ENCODE data around the gene CCL27. TPM values are rescaled to one million over a fixed set of nuclear protein-coding genes. Genes with fewer than 3 reads are reported as not detected.
A peak's percentile ranks its signal among the peaks of the same experiment; 100 is the strongest.

The CCL27 gene
- total RNA-seq, 1 donor from 2014 or later: 1.1 TPM

GRCh38 chr9:34675048-34675714 is 12.7 kb upstream of the CCL27 start:
- no peaks in the 10 kb centered on the region for H3K4me1 Mint-ChIP-seq (ENCODE audit: unreplicated experiment)
- no peak for DNase-seq (ENCODE audit: extremely low spot score, unreplicated experiment)
- H3K36me3 Mint-ChIP-seq: peaks cover 5% of the 10 kb centered on the region
- H3K27me3 Mint-ChIP-seq: no peaks in the 10 kb centered on the region
- TF ChIP-seq, protein P1, sequence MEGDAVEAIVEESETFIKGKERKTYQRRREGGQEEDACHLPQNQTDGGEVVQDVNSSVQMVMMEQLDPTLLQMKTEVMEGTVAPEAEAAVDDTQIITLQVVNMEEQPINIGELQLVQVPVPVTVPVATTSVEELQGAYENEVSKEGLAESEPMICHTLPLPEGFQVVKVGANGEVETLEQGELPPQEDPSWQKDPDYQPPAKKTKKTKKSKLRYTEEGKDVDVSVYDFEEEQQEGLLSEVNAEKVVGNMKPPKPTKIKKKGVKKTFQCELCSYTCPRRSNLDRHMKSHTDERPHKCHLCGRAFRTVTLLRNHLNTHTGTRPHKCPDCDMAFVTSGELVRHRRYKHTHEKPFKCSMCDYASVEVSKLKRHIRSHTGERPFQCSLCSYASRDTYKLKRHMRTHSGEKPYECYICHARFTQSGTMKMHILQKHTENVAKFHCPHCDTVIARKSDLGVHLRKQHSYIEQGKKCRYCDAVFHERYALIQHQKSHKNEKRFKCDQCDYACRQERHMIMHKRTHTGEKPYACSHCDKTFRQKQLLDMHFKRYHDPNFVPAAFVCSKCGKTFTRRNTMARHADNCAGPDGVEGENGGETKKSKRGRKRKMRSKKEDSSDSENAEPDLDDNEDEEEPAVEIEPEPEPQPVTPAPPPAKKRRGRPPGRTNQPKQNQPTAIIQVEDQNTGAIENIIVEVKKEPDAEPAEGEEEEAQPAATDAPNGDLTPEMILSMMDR (conservative IDR thresholded peaks at IDR 0.05): peak; percentile 80
- no peak overlapping the region for H3K4me3 Mint-ChIP-seq
- H3K9me3 Mint-ChIP-seq: no peaks in the 10 kb centered on the region
- H3K27ac Mint-ChIP-seq: peak overlapping the region; percentile 64

- TF ChIP-seq, protein P1 (conservative IDR thresholded peaks at IDR 0.05): no peak
- Mint-ChIP-seq H3K27ac (peak overlapping the region; percentile 64), H3K4me3 (no peak overlapping the region)
Observed at GRCh38 chr9:34674440-34674839, 12.0 kb upstream of the CCL27 start.

DNA sequence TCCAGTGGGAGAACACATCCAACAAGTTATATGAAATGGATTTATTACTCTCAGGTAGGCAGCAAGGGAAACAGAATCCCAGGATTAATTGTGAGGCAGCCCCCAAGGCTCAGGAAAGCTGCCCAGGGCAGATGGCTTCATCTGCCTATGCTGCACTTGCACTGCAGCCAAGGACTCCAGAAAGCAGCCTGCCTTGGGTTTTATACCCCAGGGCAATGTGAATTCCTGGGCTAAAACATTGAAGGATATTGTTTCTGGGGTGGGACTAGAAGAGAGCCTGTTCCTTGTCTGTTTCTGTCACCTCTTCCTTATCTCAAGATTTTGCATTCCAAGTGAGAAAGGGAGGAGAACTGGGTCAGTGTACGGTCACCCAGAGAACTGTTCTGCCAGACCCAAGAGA is 8.8 kb upstream of the CCL27 start:
- H3K9me3 Mint-ChIP-seq: peaks cover 4% of the 10 kb centered on the region

More at GRCh38 chr9:34674440-34674839, 12.0 kb upstream of the CCL27 start:
- Mint-ChIP-seq H3K4me1 (ENCODE audit: unreplicated experiment) (no peaks in the 10 kb centered on the region), H3K9me3 (peaks cover 4% of the 10 kb centered on the region), H3K27me3 (no peaks in the 10 kb centered on the region), H3K36me3 (peaks cover 9% of the 10 kb centered on the region)
- DNase-seq (ENCODE audit: extremely low spot score, unreplicated experiment): no peak

DNA sequence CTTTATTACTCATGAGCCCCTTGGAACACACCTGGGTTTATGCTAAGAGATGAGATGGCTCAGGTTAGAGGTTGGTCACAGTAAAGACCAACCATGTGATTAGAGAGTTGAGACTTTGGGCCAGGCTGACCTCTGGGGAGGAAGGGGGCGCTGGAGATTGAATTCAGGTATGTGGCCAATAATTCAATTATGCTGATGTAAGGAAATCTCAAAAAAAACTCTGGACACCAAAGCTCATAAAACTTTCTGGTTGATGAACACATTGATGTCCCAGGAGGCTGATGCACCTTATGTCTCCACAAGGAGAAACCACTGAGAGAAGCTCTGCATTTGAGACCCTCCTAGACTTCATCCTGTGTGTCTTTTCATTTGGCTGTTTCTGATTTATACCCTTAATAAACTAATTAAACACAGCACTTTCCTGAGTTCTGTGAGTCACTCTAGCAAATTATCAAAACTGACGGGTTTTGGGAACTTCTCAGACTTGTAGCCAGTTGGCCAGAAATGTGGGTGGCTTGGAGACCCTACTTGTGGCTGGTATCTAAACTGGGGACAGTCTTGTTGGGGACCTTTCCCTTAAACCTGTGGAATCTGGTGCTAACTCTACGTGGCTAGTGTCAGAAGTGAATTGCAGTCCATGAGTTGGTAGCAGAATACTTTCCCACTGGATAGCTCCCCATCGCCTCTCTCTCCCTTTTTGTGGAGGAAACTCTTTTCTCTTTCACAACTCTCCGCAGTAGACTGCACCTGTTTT is 7.5 kb upstream of the CCL27 start:
- H3K27ac Mint-ChIP-seq: no peak overlapping the region
- H3K4me3 Mint-ChIP-seq: no peak overlapping the region
- no peaks in the 10 kb centered on the region for H3K4me1 Mint-ChIP-seq (ENCODE audit: unreplicated experiment)

More for the DNA sequence above, 8.8 kb upstream of the CCL27 start:
- no peaks in the 10 kb centered on the region for H3K4me1 Mint-ChIP-seq (ENCODE audit: unreplicated experiment)
- H3K27me3 Mint-ChIP-seq: no peaks in the 10 kb centered on the region
- no peak overlapping the region for H3K27ac Mint-ChIP-seq
- H3K36me3 Mint-ChIP-seq: peaks cover 18% of the 10 kb centered on the region
- H3K4me3 Mint-ChIP-seq: no peak overlapping the region
- TF ChIP-seq, protein P1 (conservative IDR thresholded peaks at IDR 0.05): no peak
- no peak for DNase-seq (ENCODE audit: extremely low spot score, unreplicated experiment)

DNA sequence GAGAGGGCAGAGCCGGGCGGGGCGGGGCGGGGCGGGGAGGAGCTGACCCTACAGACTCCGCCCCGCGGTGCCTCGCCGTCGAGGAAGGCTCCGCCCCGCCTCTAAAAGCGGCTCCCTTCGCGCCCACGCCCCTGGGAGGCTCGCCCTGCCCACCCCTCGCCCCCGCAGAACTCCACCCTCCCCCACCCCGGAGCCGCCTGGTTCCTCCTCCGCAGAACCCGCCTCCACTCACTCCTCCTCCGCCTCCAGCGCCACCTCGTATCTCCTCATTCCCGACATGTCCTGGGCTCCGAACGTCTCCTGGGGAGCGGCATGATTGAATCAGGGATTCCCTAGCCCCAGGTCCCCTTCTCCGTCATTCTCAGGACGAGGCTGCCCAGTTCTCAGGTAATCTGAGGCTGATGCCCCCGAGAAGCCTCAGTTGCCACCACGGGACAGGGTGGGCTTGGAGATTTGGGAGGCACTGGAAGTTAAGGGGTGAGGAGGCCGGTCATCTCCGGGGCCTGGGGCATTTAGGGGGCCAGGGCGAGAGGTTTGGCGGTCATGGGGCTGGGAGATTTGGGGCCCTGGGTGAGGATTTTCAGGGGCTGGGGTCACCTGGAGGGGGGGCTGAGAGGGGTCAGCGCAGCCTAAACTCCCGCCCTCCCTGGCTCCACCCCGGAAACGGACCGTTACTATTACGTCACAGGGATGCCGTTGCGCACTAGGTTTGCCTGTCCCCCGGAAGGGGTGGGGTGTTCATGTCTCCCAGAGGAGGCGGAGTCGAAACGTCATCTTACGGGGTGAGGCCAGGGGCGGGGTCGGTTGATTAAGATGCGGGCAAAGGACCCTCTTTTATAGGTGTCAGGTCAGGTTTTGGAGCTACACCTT is 3.2 kb upstream of the CCL27 start:
- DNase-seq (ENCODE audit: extremely low spot score, unreplicated experiment): peak; percentile 90
- Mint-ChIP-seq H3K9me3 (peaks cover 4% of the 10 kb centered on the region), H3K4me3 (peak overlapping the region; percentile 96), H3K27me3 (no peaks in the 10 kb centered on the region), H3K4me1 (ENCODE audit: unreplicated experiment) (peaks cover 9% of the 10 kb centered on the region), H3K36me3 (peaks cover 19% of the 10 kb centered on the region), H3K27ac (peak overlapping the region; percentile 98)
- TF ChIP-seq, protein P1 (conservative IDR thresholded peaks at IDR 0.05): no peak

More for the DNA sequence above, 7.5 kb upstream of the CCL27 start:
- peaks cover 4% of the 10 kb centered on the region for H3K9me3 Mint-ChIP-seq
- H3K27me3 Mint-ChIP-seq: no peaks in the 10 kb centered on the region
- DNase-seq (ENCODE audit: extremely low spot score, unreplicated experiment): no peak
- TF ChIP-seq, protein P1 (conservative IDR thresholded peaks at IDR 0.05): no peak
- peaks cover 18% of the 10 kb centered on the region for H3K36me3 Mint-ChIP-seq

All from type B pancreatic cell (in vitro differentiated cells).